Parietal lobe (tissue), 1 donor: ENCODE data around the gene TMEM97. TPM values are rescaled to one million over a fixed set of nuclear protein-coding genes. Genes with fewer than 3 reads are reported as not detected.

Source experiments
- total RNA-seq: library from RNA; depleted of rRNA; stranded (reverse); fragments of >200 nt; gene quantifications from one replicate; pipeline ENCODE4 v1.2.3, GENCODE V29; 2014

TMEM97 gene
- 25.7 TPM for total RNA-seq

DNA sequence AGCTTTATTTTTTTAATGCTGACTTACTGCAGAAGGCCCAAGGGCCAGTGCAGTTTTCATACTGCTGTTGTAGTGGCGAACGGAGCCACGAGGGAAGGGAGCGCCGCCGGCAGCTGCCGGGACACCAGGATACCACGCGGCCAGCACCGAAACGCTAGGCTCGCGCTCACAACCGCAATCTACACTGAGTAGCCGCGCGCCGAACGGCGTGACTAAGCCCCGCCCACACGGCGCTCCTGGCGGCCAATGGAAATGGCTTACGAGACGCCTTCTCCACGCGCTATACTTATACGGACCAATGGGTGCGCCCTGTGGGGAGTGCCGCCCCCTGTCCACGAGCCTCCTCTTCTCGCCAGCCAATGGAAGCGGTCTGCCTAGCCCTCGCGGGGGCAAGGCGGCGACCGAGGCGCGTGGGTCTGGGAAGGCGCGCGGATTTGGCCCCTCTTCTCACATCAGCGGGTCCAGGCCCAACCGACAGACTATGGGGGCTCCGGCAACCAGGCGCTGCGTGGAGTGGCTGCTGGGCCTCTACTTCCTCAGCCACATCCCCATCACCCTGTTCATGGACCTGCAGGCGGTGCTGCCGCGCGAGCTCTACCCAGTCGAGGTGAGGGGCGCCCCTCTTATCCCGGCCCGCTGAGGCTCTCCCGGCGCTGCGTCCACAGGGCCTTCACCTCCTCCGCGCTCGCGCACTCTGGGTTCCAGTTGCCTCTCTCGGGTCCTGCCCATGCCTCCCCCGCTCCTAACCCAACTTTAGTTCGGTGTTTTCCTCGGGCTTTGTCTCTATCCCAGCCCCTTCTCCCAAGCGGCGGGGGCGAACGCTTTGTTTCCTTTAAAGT is at the start of gene TMEM97:
TMEM97 (plus strand) TSS at position 442 of the 839 bp plus-strand sequence; CDS start at position 482, 40 bp downstream.

GRCh38 chr17:28335201-28335958 is 16.4 kb downstream of the TMEM97 start, which contains the start of the genes IFT20 and TNFAIP1:
IFT20 (minus strand) TSS chr17:28335472; CDS start chr17:28331985, 3,487 bp downstream.
TNFAIP1 (plus strand) TSS chr17:28335761; CDS start chr17:28339522, 3,761 bp downstream.

DNA sequence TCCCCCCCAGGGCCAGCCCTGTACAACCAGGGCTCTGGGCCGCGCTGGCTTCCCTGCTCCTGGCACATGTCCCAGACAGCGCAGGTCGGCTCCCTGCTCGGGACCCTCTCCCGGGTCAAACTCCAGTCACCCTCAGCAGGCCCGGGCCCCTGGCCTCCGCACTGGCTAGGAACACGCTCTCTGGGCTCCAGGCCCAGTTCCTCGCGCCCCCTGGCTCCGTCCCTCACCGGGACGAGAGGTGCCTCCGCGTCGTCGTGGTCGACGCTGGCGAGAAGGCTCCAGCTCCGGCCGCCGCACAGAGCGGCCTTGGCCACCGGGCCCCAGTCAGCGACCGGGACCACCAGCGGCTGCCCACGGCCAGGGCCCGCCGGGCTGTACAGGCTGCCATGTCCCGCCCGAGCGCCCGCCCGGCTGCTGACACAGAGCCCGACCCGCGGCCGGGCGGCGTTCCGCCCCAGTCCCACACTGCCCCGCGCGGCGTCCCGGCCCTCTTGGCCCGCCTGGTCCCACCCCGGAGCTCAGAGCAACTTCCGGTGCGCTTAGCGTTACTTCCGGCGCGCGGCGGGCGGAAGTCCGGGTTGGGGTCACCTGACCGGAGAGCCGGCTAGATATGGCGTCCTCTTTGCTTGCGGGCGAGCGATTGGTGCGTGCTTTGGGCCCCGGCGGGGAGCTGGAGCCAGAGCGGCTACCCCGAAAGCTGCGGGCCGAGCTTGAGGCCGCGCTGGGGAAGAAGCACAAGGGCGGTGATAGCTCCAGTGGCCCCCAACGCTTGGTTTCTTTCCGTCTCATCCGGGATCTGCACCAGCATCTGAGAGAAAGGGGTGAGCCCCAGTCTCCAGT is 38.3 kb downstream of the TMEM97 start, which contains the start of gene POLDIP2:
POLDIP2 (minus strand) TSS at position 467 of the 840 bp plus-strand sequence; CDS start at position 388, 79 bp downstream.

DNA sequence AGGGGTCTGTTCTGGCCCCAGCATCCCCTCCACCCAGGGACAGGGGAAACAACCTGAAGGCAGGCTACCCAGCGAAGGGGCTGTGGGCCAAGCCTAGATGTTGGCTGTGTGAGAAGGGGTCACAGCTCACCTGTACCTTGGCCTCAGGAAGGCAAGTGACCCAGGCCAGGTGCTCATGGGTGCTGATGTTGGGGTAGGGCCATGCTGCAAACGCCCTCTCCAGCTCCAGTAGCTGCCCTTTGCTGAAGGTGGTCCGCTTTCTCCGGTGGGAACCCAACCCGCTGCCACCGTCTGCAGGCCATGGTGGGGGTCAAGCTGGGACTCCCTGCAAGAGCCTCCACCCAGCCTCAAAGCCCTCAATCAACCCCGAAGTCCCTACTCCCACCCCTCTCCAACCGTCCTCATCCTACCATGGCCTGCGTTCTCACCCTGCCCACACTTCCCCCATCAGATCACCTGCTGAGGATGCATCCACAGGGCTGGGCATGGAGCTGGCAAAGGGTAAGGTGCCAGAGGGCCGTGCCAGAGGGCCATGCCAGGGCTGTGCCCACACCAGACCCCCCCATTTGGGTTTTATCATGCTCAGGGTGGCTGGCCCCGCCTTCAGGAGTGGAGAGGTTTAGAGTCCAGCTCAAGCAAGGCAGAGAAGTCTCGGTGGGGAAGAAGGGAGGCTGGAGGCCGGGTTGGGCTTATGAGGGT is 45.8 kb downstream of the TMEM97 start, which contains the start of gene SEBOX:
SEBOX (minus strand) TSS at position 535 of the 699 bp plus-strand sequence; CDS start at position 487, 48 bp downstream.

GRCh38 chr17:28370035-28370743 is 51.2 kb downstream of the TMEM97 start, which contains the start of gene VTN:
VTN (minus strand) TSS chr17:28370307; CDS start chr17:28370203, 104 bp downstream.

DNA sequence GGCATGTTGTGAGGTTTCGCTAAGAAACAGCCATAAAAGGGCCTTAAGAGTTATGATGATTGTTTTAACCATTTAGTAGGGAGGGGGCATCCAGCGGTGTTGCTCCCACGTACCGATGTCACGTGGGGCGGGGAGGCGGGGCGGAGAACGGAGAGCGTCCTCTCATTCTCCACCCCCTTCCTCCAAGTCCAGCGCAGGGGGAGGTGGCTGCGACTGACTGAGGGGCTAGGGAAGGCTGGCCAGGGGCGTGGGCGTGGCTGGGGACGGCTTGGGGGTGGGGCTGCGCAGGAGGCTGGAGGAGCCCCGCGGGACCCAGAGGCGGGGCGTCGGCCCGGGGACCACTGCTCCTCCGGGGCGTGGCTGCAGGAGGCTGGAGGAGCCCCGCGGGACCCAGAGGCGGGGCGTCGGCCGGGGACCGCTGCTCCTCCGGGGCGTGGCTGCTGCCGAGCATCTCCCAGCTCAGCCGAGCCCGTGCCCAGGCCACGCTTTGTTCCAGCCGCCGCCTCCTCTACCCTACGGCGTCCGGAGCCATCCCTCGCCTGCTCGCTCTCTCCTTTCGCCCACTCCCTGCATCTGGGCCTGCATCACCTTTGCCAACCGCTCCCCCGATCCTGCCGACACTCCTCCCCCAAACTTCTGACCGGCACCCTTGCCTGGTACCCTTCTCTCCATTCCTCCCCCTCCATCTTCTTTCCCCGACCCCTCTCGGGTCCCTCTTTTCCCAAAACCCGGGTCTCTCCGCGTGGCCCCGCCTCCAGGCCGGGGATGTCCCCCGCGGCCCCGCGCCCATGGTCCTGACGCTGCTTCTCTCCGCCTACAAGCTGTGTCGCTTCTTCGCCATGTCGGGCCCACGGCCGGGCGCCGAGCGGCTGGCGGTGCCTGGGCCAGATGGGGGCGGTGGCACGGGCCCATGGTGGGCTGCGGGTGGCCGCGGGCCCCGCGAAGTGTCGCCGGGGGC is 52.5 kb downstream of the TMEM97 start, which contains the start of gene SARM1:
SARM1 (plus strand) TSS at position 450 of the 958 bp plus-strand sequence; CDS start at position 789, 339 bp downstream.

Other genes with a start within 250 kb of the TMEM97 start
- gene IFT20, start 16.3 kb downstream of the TMEM97 start, total RNA-seq: 42.3 TPM
- gene TNFAIP1, start 16.6 kb downstream of the TMEM97 start, total RNA-seq: 33.2 TPM
- 37.9 TPM for gene POLDIP2, start 38.3 kb downstream of the TMEM97 start, total RNA-seq
- not detected for gene SEBOX, start 46.0 kb downstream of the TMEM97 start, total RNA-seq
- gene VTN, start 51.1 kb downstream of the TMEM97 start, total RNA-seq: 0.63 TPM
- gene SARM1, start 52.5 kb downstream of the TMEM97 start, total RNA-seq: 54.1 TPM
- 22.8 TPM for gene SLC46A1, start 87.0 kb downstream of the TMEM97 start, total RNA-seq
- gene SLC13A2, start 154.4 kb downstream of the TMEM97 start, total RNA-seq: not detected
- not detected for gene FOXN1, start 187.1 kb downstream of the TMEM97 start, total RNA-seq
- 34.4 TPM for gene UNC119, start 233.4 kb downstream of the TMEM97 start, total RNA-seq